Naive thymus-derived CD4-positive, alpha-beta T cell (primary cell): ENCODE measurements around the gene MICAL3. TPM values are rescaled to one million over a fixed set of nuclear protein-coding genes. Genes with fewer than 3 reads are reported as not detected.
A peak's percentile ranks its signal among the peaks of the same experiment; 100 is the strongest.

Experiments used
- ATAC-seq: fragments of 150-1000 bp; cut with Tn5 transposase; 2 replicates; pipeline ENCODE4 v1.10.0; 2021; ENCODE audit warnings: mild to moderate bottlenecking, moderate library complexity
- CTCF ChIA-PET: fragments of 350-600 bp; sonication (Branson Sonifier 250); formaldehyde crosslinking; loops from one replicate; lab custom pipeline; 2021; ENCODE audit warnings: antibody characterized with exemption; lab: Charles Lee
- POLR2A ChIA-PET: fragments of 350-600 bp; sonication (Branson Sonifier 250); formaldehyde crosslinking; loops from one replicate; lab custom pipeline; 2021; ENCODE audit warnings: antibody characterized with exemption, inconsistent platforms; lab: Charles Lee
- DNase-seq, 9 donors: peaks; one replicate each; pipeline versions ENCODE4 v3.0.0 to v3.0.0-alpha.2; 2020 to 2022; ENCODE audit warnings: mixed read lengths in 1 of 9
- H3K27ac ChIP-seq: one replicate; pipeline ENCODE4 v1.7.0; 2013; ENCODE audit warnings: mild to moderate bottlenecking, low read depth, low read length, moderate library complexity
- H3K27me3 ChIP-seq, 2 donors: one replicate each; pipeline ENCODE4 v1.7.0; 2013; ENCODE audit warnings: low read length in 2 of 2, mild to moderate bottlenecking in 2 of 2, moderate library complexity in 2 of 2; ENCODE audit not compliant: control insufficient read depth in 2 of 2, insufficient read depth in 2 of 2
- H3K36me3 ChIP-seq, 3 experiments: 1 replicate in 2 of 3; 2 replicates in 1 of 3; pipeline ENCODE4 v1.7.0; 2013; ENCODE audit warnings: low read length in 3 of 3, mild to moderate bottlenecking in 3 of 3, moderate library complexity in 1 of 3; ENCODE audit not compliant: insufficient read depth in 3 of 3, control insufficient read depth in 2 of 3
- H3K4me1 ChIP-seq, 2 donors: one replicate each; pipeline ENCODE4 v1.7.0; 2013; ENCODE audit warnings: low read length in 2 of 2, mild to moderate bottlenecking in 2 of 2, moderate library complexity in 1 of 2; ENCODE audit not compliant: control insufficient read depth in 2 of 2, insufficient read depth in 2 of 2
- H3K4me3 ChIP-seq: 2 replicates; pipeline ENCODE4 v1.7.0; 2013; ENCODE audit warnings: mild to moderate bottlenecking, low read length
- H3K9me3 ChIP-seq, 3 experiments: 1 replicate in 2 of 3; 2 replicates in 1 of 3; pipeline ENCODE4 v1.7.0; 2013; ENCODE audit warnings: low read length in 3 of 3; ENCODE audit not compliant: control insufficient read depth in 2 of 3
- H3K27ac Mint-ChIP-seq, 9 donors: one replicate each; pipeline ENCODE4 v1.8.0; 2020 to 2022; ENCODE audit warnings: mixed read lengths in 9 of 9, mild to moderate bottlenecking in 8 of 9, moderate library complexity in 5 of 9, inconsistent platforms in 2 of 9
- H3K27me3 Mint-ChIP-seq, 5 donors: one replicate each; pipeline ENCODE4 v1.8.0; 2021 to 2022; ENCODE audit warnings: mixed read lengths in 5 of 5, mild to moderate bottlenecking in 1 of 5
- H3K36me3 Mint-ChIP-seq, 5 donors: one replicate each; pipeline ENCODE4 v1.8.0; 2020 to 2022; ENCODE audit warnings: mixed read lengths in 5 of 5, mild to moderate bottlenecking in 3 of 5, inconsistent platforms in 1 of 5
- H3K4me1 Mint-ChIP-seq, 7 donors: one replicate each; pipeline ENCODE4 v1.8.0; 2020 to 2022; ENCODE audit warnings: mixed read lengths in 7 of 7, mild to moderate bottlenecking in 3 of 7, inconsistent platforms in 1 of 7
- H3K4me3 Mint-ChIP-seq, 10 donors: one replicate each; pipeline ENCODE4 v1.8.0; 2020 to 2022; ENCODE audit warnings: mild to moderate bottlenecking in 10 of 10, mixed read lengths in 10 of 10, moderate library complexity in 6 of 10, inconsistent platforms in 2 of 10
- H3K9me3 Mint-ChIP-seq, 11 donors: one replicate each; pipeline ENCODE4 v1.8.0; 2020 to 2022; ENCODE audit warnings: mixed read lengths in 11 of 11, mild to moderate bottlenecking in 4 of 11, inconsistent platforms in 1 of 11, moderate library complexity in 1 of 11
- intact Hi-C, 2 donors: fragments of 100-400 bp; cut with micrococcal nuclease; formaldehyde crosslinking; loops; one replicate each; pipeline ENCODE4 v1.15.1; 2023
- polyA plus RNA-seq, 2 donors: library from polyadenylated mRNA; unstranded; fragments of 300-500 nt; fragmentation: Illumina TruSeq; gene quantifications; one replicate each; pipeline ENCODE4 v1.2.3, GENCODE V29; 2021
- total RNA-seq, 6 experiments: library from RNA in 5 of 6; stranded (reverse) in 5 of 6; gene quantifications; 1 replicate in 5 of 6; 2 replicates in 1 of 6; pipeline ENCODE4 v1.2.3 and lab custom pipeline; 2021 to 2026

Gene MICAL3
- total and polyA plus RNA-seq, 7 experiments from 2014 or later = 0.28 to 43.9 (median 11.4) TPM

DNA sequence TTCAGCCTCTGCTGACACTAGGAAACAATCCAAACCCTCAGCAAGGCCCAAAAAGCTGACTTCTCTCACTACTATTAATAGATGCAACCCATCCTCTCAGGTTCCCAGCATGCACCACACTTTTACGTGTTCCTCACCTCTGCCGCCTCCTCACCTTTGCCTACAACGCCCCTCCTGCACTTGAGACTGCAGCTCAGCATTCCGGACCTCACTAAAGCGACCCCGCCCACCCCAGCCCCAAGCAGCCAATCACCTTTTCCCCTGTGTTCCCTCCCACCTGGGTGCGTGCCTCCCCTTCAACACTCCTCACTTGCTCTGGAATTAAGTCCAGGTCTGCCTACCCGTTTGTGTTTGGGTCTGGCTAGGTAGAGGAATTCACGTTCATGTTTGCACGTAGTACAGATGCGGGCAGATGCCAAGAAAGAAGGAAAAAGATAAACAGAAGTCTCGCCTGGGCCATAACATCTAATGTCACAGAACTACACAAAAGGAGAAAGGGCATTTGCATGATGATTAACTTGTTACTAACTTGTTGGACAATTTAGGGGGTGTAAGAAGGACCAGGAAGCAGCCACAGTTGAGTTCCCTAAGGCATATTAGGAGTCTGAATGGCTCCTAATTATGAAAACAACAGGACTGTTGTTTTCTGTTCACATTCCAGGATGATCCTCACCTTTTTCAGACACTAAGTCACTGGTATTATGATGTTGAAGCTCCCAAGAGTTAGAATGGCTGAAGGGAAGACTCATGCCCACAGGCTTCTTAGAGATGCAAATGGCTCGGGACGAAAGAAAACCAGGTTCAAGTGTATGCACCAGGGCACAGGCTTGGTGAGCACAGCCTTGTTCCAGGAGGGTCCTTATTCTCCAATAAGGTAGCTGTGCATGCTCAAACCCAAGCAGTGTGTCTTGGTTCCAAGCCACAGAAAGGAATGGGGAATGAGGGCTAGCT, 102.2 kb downstream of the MICAL3 start:
- Mint-ChIP-seq H3K4me3 (no peak overlapping the region), H3K27me3 (no peaks in the 10 kb centered on the region), H3K4me1 (peaks cover 5 to 18% (median 17%) of the 10 kb centered on the region in 7 donors), H3K36me3 (no peaks in the 10 kb centered on the region), H3K9me3 (no peaks in the 10 kb centered on the region), H3K27ac (no peak overlapping the region)
- ATAC-seq = no peak
- POLR2A ChIA-PET = no interaction called here
- Histone ChIP-seq H3K27me3 (no peaks in the 10 kb centered on the region), H3K4me1 (peaks cover 0 to 7% of the 10 kb centered on the region in 2 donors), H3K36me3 (no peaks in the 10 kb centered on the region), H3K4me3 (no peak overlapping the region), H3K9me3 (no peaks in the 10 kb centered on the region), H3K27ac (no peak overlapping the region)
- intact Hi-C loops = no loop called here
- DNase-seq = no peak
- CTCF ChIA-PET = no interaction called here

DNA sequence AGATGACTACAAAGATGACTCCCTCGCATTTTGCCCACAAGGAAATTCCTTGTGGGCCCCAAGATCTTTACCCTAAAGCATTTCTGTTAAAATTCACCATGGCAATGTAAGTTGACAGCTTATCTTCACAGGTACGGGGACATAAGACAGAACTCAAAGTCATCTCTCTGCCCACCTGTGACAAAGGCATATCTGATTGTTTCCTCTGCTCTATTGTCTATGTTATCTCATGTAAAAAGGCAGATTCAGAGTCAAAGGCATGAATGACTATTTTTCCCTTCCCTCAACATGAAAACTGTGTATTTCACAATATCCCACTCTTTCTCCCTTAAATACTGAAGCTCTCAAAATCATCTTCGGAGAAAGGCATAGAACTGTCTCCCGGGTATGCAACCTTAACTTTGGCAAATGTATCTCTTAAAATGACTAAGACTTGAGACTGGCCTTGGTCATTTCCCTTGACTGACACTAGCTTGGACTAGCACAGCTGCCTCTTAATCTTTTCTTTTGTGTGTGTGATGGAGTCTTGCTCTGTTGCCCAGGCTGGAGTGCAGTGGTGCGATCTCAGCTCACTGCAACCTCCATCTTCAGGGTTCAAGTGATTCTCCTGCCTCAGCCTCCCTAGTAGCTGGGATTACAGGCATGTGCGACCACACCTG, 103.2 kb downstream of the MICAL3 start:
- H3K36me3 Mint-ChIP-seq = no peaks in the 10 kb centered on the region
- ChIA-PET POLR2A (no interaction called here), CTCF (interaction anchor here (0.7 kb wide), 1 partner anchor 102 kb away, joined by 3 read pairs; no protein-coding TSS in a partner anchor)
- H3K27ac Mint-ChIP-seq = peak overlapping the region in 1 of 9 donors; percentile 7
- DNase-seq (no peak), ATAC-seq (no peak)
- H3K9me3 ChIP-seq = no peaks in the 10 kb centered on the region
- H3K4me3 ChIP-seq = no peak overlapping the region
- no peak overlapping the region for H3K27ac ChIP-seq
- no peaks in the 10 kb centered on the region for H3K36me3 ChIP-seq
- H3K4me1 Mint-ChIP-seq = peaks cover 5 to 18% (median 17%) of the 10 kb centered on the region in 7 donors
- no peaks in the 10 kb centered on the region for H3K27me3 Mint-ChIP-seq
- intact Hi-C loops = no loop called here
- H3K9me3 Mint-ChIP-seq = no peaks in the 10 kb centered on the region
- no peaks in the 10 kb centered on the region for H3K27me3 ChIP-seq
- H3K4me1 ChIP-seq = peaks cover 0 to 7% of the 10 kb centered on the region in 2 donors
- peak overlapping the region in 1 of 10 donors; percentile 59 for H3K4me3 Mint-ChIP-seq

GRCh38 chr22:17920145-17920605, 104.2 kb downstream of the MICAL3 start:
- Mint-ChIP-seq H3K27me3 (no peaks in the 10 kb centered on the region), H3K36me3 (no peaks in the 10 kb centered on the region), H3K9me3 (no peaks in the 10 kb centered on the region), H3K4me3 (peak overlapping the region in 4 of 10 donors; percentile 6 to 59 (median 10)), H3K4me1 (peaks cover 5 to 18% (median 17%) of the 10 kb centered on the region in 7 donors), H3K27ac (peak overlapping the region in 1 of 9 donors; percentile 53)
- intact Hi-C loops = no loop called here
- DNase-seq = no peak
- H3K4me1 ChIP-seq = peaks cover 0 to 7% of the 10 kb centered on the region in 2 donors
- no peaks in the 10 kb centered on the region for H3K36me3 ChIP-seq
- ChIA-PET CTCF (interaction anchor here (0.7 kb wide), 1 partner anchor 31 kb away, joined by 3 read pairs; no protein-coding TSS in a partner anchor), POLR2A (no interaction called here)
- no peaks in the 10 kb centered on the region for H3K27me3 ChIP-seq
- no peak overlapping the region for H3K27ac ChIP-seq
- no peak for ATAC-seq
- no peaks in the 10 kb centered on the region for H3K9me3 ChIP-seq
- H3K4me3 ChIP-seq = no peak overlapping the region

GRCh38 chr22:17919276-17920144, 104.9 kb downstream of the MICAL3 start:
- ATAC-seq (no peak), DNase-seq (no peak)
- H3K4me1 ChIP-seq = peaks cover 0 to 7% of the 10 kb centered on the region in 2 donors
- no peak overlapping the region for H3K4me3 ChIP-seq
- Mint-ChIP-seq H3K4me1 (peaks cover 5 to 18% (median 17%) of the 10 kb centered on the region in 7 donors), H3K27ac (no peak overlapping the region), H3K4me3 (no peak overlapping the region), H3K9me3 (no peaks in the 10 kb centered on the region), H3K36me3 (no peaks in the 10 kb centered on the region), H3K27me3 (no peaks in the 10 kb centered on the region)
- no peaks in the 10 kb centered on the region for H3K27me3 ChIP-seq
- no peak overlapping the region for H3K27ac ChIP-seq
- ChIA-PET POLR2A (no interaction called here), CTCF (interaction anchor here (0.7 kb wide), 1 partner anchor 31 kb away, joined by 3 read pairs; no protein-coding TSS in a partner anchor)
- intact Hi-C loops = no loop called here
- no peaks in the 10 kb centered on the region for H3K36me3 ChIP-seq
- H3K9me3 ChIP-seq = no peaks in the 10 kb centered on the region

- H3K27ac ChIP-seq = no peak overlapping the region
- no peaks in the 10 kb centered on the region for H3K9me3 Mint-ChIP-seq
- DNase-seq = no peak
- intact Hi-C loops = no loop called here
- H3K4me3 ChIP-seq = no peak overlapping the region
- H3K27me3 ChIP-seq = no peaks in the 10 kb centered on the region
- no peak overlapping the region for H3K27ac Mint-ChIP-seq
- ChIA-PET POLR2A (no interaction called here), CTCF (no interaction called here)
- ATAC-seq = no peak
- no peaks in the 10 kb centered on the region for H3K9me3 ChIP-seq
- H3K4me1 ChIP-seq = peaks cover 0 to 7% of the 10 kb centered on the region in 2 donors
- no peaks in the 10 kb centered on the region for H3K36me3 ChIP-seq
- H3K36me3 Mint-ChIP-seq = no peaks in the 10 kb centered on the region
- peaks cover 5 to 18% (median 15%) of the 10 kb centered on the region in 7 donors for H3K4me1 Mint-ChIP-seq
- H3K4me3 Mint-ChIP-seq = no peak overlapping the region
- H3K27me3 Mint-ChIP-seq = no peaks in the 10 kb centered on the region
Measured at GRCh38 chr22:17918840-17919239, 105.5 kb downstream of the MICAL3 start.

GRCh38 chr22:17917490-17917983, 106.8 kb downstream of the MICAL3 start:
- Histone ChIP-seq H3K36me3 (no peaks in the 10 kb centered on the region), H3K4me3 (no peak overlapping the region), H3K9me3 (no peaks in the 10 kb centered on the region), H3K27me3 (no peaks in the 10 kb centered on the region), H3K4me1 (peaks cover 0 to 7% of the 10 kb centered on the region in 2 donors), H3K27ac (no peak overlapping the region)
- no peaks in the 10 kb centered on the region for H3K36me3 Mint-ChIP-seq
- ATAC-seq (peak; percentile 67), DNase-seq (no peak)
- no peaks in the 10 kb centered on the region for H3K27me3 Mint-ChIP-seq
- no peak overlapping the region for H3K4me3 Mint-ChIP-seq
- H3K27ac Mint-ChIP-seq = no peak overlapping the region
- H3K9me3 Mint-ChIP-seq = no peaks in the 10 kb centered on the region
- intact Hi-C loops = no loop called here
- CTCF ChIA-PET = interaction anchor here (0.9 kb wide), 1 partner anchor 106 kb away, joined by 5 read pairs; no protein-coding TSS in a partner anchor
- H3K4me1 Mint-ChIP-seq = peaks cover 5 to 22% (median 15%) of the 10 kb centered on the region in 7 donors
- POLR2A ChIA-PET = no interaction called here
